GM10847 (cell line): ENCODE data around the gene MYO7B.

Experiments
- POLR2A ChIP-seq: IDR thresholded peaks from 2 replicates; pipeline ENCODE4 v1.6.1; 2011; ENCODE audit not compliant: insufficient read length; ENCODE audit errors: extremely low read depth

Gene MYO7B

GRCh38 chr2:127514485-127514884 lies 21.0 kb upstream of the MYO7B start:
- TF ChIP-seq POLR2A: no peak

GRCh38 chr2:127515383-127515915 lies 20.0 kb upstream of the MYO7B start:
- no peak for TF ChIP-seq POLR2A

GRCh38 chr2:127516041-127516762 lies 19.3 kb upstream of the MYO7B start:
- TF ChIP-seq POLR2A: no peak

GRCh38 chr2:127517465-127517864 lies 18.0 kb upstream of the MYO7B start:
- no peak for TF ChIP-seq POLR2A

GRCh38 chr2:127520424-127520823 lies 15.1 kb upstream of the MYO7B start:
- TF ChIP-seq POLR2A: no peak

- TF ChIP-seq POLR2A: no peak
Measured at GRCh38 chr2:127523269-127523939, 12.1 kb upstream of the MYO7B start.

- no peak for TF ChIP-seq POLR2A
Measured at GRCh38 chr2:127525691-127526131, 9.8 kb upstream of the MYO7B start.

- TF ChIP-seq POLR2A: peak; percentile 64
Measured at GRCh38 chr2:127526132-127527000, 9.1 kb upstream of the MYO7B start, which contains the start of gene IWS1. Gene IWS1, minus strand, starts transcription at chr2:127526489. Its CDS starts 281 bp downstream, at chr2:127526208.

- TF ChIP-seq POLR2A: no peak
Measured at GRCh38 chr2:127527001-127527804, 8.3 kb upstream of the MYO7B start.

GRCh38 chr2:127528487-127528886 lies 7.0 kb upstream of the MYO7B start:
- no peak for TF ChIP-seq POLR2A

- no peak for TF ChIP-seq POLR2A
Measured at GRCh38 chr2:127530245-127531140, 5.0 kb upstream of the MYO7B start.

- TF ChIP-seq POLR2A: no peak
Measured at GRCh38 chr2:127531221-127531648, 4.2 kb upstream of the MYO7B start.

- no peak for TF ChIP-seq POLR2A
Measured at GRCh38 chr2:127532296-127532695, 3.2 kb upstream of the MYO7B start.
